ENCODE results near the gene DDX60. TPM values are rescaled to one million over a fixed set of nuclear protein-coding genes. Genes with fewer than 3 reads are reported as not detected.
A peak's percentile ranks its signal among the peaks of the same experiment; 100 is the strongest.
"Not testable (repeated sequence)": the region's sequence is repeated elsewhere in the genome, so short reads cannot be mapped to it uniquely, and the experiment has no call there.

The DDX60 gene
- total RNA-seq, 2 donors from 2014 or later = 22.6 to 67.2 TPM

- intact Hi-C loops (cut with DNase I) = no loop called here
- peaks cover 7% of the 10 kb centered on the region for H3K4me1 ChIP-seq
- H3K27me3 ChIP-seq = no peaks in the 10 kb centered on the region
- H3K9ac ChIP-seq (ENCODE audit: low read depth in 2 of 2, low read length in 2 of 2) = no peak overlapping the region
- no peak for TF ChIP-seq CTCF (IDR thresholded peaks at IDR 0.05)
- DNase-seq = no peak
- H3K27ac ChIP-seq = peak overlapping the region; percentile 56
- H3K9me3 ChIP-seq = no peaks in the 10 kb centered on the region
- H3K4me3 ChIP-seq = no peak overlapping the region
- H3K36me3 ChIP-seq = no peaks in the 10 kb centered on the region
Observed at GRCh38 chr4:168309781-168310180, 8.8 kb downstream of the DDX60 start.

DNA sequence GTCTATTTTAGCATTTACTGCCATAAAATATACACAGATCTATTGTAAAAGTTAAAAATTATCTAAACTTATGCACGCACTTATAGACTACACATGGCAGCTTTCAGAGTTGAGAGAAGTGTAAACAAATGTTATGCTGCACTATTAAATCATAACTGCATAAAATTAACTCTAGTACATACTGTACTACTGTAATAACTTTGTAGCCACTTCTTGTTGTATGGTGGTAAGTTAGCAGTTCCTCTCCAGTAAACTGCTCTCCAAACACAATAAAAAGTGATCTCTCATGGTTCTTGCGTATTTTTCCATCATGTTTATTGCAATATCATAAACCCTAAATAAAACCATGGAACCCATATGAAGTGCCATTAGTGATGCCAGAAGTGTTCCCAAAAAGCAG, 9.6 kb downstream of the DDX60 start:
- H3K9me3 ChIP-seq = no peaks in the 10 kb centered on the region
- no peak for DNase-seq
- no peaks in the 10 kb centered on the region for H3K27me3 ChIP-seq
- no peak for TF ChIP-seq CTCF (IDR thresholded peaks at IDR 0.05)
- no peak overlapping the region for H3K4me3 ChIP-seq
- intact Hi-C loops (cut with DNase I) = no loop called here
- H3K27ac ChIP-seq = peak overlapping the region; percentile 56
- H3K9ac ChIP-seq (ENCODE audit: low read depth in 2 of 2, low read length in 2 of 2) = no peak overlapping the region
- H3K4me1 ChIP-seq = peaks cover 7% of the 10 kb centered on the region
- no peaks in the 10 kb centered on the region for H3K36me3 ChIP-seq

- H3K36me3 ChIP-seq = no peaks in the 10 kb centered on the region
- intact Hi-C loops (cut with DNase I) = no loop called here
- no peak overlapping the region for H3K9ac ChIP-seq (ENCODE audit: low read depth in 2 of 2, low read length in 2 of 2)
- TF ChIP-seq CTCF (IDR thresholded peaks at IDR 0.05) = no peak
- H3K27me3 ChIP-seq = no peaks in the 10 kb centered on the region
- no peak overlapping the region for H3K4me3 ChIP-seq
- no peak overlapping the region for H3K27ac ChIP-seq
- DNase-seq = no peak
- H3K9me3 ChIP-seq = no peaks in the 10 kb centered on the region
- peaks cover 3% of the 10 kb centered on the region for H3K4me1 ChIP-seq
Observed at GRCh38 chr4:168306476-168306875, 12.1 kb downstream of the DDX60 start.

DNA sequence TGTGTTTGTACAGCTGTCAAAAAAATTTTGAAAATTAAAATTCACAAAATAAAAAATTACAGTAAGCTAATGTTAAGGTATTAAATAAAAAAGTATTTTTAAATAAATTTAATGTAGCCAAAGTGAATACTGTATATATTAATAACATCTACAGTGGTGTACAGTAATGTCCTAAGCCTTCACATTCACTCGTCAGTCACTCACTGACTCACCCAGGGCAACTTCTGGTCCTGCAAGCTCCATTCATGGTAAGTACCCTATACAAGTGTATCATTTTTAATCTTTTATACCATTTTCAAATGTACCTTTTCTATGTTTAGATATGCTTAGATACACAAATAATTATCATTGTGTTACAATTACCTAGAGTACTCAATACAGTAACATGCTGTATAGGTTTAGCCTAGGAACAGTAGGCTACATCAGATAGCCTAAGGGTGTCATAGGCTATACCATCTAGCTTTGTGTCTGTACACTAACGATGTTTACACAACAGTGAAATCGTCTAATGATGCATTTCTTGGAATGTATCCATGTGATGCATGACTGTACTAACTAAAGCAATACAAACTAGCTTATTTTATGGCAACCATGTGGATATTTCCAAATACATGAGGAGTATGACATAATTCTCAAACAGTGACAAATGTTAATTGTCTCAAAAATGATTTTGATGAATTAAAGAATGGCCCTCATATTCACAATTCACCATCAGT, 13.7 kb downstream of the DDX60 start:
- H3K36me3 ChIP-seq = no peaks in the 10 kb centered on the region

DNA sequence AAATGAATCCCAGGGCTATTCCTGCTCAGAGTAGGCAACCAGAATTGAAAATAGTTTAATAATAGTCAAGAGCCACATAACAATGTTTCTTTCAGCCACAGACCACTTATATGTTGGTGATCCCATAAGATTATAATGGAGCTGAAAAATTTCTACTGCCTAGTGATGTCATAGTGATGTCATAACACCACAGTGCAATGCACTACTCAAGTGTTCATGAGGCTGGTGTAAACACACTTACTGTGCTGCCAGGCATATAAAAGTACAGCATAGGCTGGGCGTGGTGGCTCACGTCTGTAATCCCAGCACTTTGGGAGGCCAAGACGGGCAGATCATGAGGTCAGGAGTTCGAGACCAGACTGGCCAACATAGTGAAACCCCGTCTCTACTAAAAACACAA, 15.1 kb downstream of the DDX60 start:
- H3K4me3 ChIP-seq, H3K36me3 ChIP-seq: not testable (repeated sequence)

More for the DNA sequence above, 13.7 kb downstream of the DDX60 start:
- DNase-seq = no peak
- TF ChIP-seq CTCF (IDR thresholded peaks at IDR 0.05) = no peak
- Histone ChIP-seq H3K27me3 (no peaks in the 10 kb centered on the region), H3K9ac (ENCODE audit: low read depth in 2 of 2, low read length in 2 of 2) (no peak overlapping the region), H3K27ac (no peak overlapping the region), H3K9me3 (no peaks in the 10 kb centered on the region), H3K4me1 (peaks cover 3% of the 10 kb centered on the region), H3K4me3 (no peak overlapping the region)
- intact Hi-C loops (cut with DNase I) = no loop called here

DNA sequence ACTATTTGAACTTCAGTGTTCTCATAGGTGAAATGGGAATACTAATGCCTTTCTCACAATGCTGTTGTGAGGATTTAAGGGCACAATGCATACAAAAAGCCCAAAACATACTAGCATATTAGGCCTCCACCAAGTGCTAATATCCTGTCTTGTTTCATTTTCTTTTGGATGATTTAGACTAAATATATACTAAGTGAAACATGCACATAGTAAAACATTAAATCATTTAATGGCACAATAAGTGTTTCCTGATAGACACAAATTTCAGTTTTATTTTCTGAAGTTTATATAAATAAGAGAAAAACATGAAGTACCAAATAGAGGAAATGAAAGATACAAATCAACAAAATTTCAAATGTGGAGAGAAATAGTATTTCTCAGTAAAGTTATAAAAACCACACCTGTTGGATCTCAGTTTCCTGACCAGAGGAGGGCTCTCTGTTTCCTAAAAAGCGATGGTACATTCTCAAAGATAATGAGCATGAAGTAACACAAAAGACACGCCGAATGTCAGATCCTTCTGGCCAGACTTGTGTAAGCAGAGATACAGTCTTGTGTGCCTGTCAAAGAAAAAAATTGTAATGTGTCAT, 25.1 kb downstream of the DDX60 start:
- no peaks in the 10 kb centered on the region for H3K9me3 ChIP-seq
- intact Hi-C loops (cut with DNase I) = no loop called here
- no peak for DNase-seq
- no peak overlapping the region for H3K4me3 ChIP-seq
- no peak for TF ChIP-seq CTCF (IDR thresholded peaks at IDR 0.05)
- H3K4me1 ChIP-seq = no peaks in the 10 kb centered on the region
- H3K27me3 ChIP-seq = no peaks in the 10 kb centered on the region
- H3K36me3 ChIP-seq = no peaks in the 10 kb centered on the region
- H3K9ac ChIP-seq (ENCODE audit: low read depth in 2 of 2, low read length in 2 of 2) = no peak overlapping the region
- H3K27ac ChIP-seq = no peak overlapping the region

More for the DNA sequence above, 15.1 kb downstream of the DDX60 start:
- intact Hi-C loops (cut with DNase I); H3K9me3 ChIP-seq; H3K27ac ChIP-seq; DNase-seq; H3K9ac ChIP-seq (ENCODE audit: low read depth in 2 of 2, low read length in 2 of 2); H3K27me3 ChIP-seq; H3K4me1 ChIP-seq: not testable (repeated sequence)

Measured in colonic mucosa (tissue), 4 donors.